CD4-positive, alpha-beta T cell (primary cell): ENCODE measurements around the gene KIAA0319L. TPM values are rescaled to one million over a fixed set of nuclear protein-coding genes. Genes with fewer than 3 reads are reported as not detected.

ENCODE experiments used
- ATAC-seq: fragments of 200-7000 bp; cut with Tn5 transposase; one replicate; pipeline ENCODE4 v1.10.0; 2022; ENCODE audit warnings: mild to moderate bottlenecking; ENCODE audit not compliant: poor library complexity
- CTCF ChIA-PET: fragments of 350-600 bp; sonication (Branson Sonifier 250); formaldehyde crosslinking; loops from one replicate; lab custom pipeline; 2021; ENCODE audit warnings: antibody characterized with exemption, inconsistent platforms; lab: Charles Lee
- POLR2A ChIA-PET: fragments of 350-600 bp; sonication (Branson Sonifier 250); formaldehyde crosslinking; loops from one replicate; lab custom pipeline; 2021; ENCODE audit warnings: antibody characterized with exemption, inconsistent platforms; lab: Charles Lee
- DNase-seq, 14 experiments: peaks; one replicate each; pipeline ENCODE4 v3.0.0-alpha.2; 2013 to 2020; ENCODE audit warnings: mixed read lengths in 2 of 14
- H3K27ac ChIP-seq, 2 donors: one replicate each; pipeline versions ENCODE4 v1.5.1 to v1.7.0; 2013; ENCODE audit warnings: low read length in 2 of 2, low read depth in 1 of 2, mild to moderate bottlenecking in 1 of 2
- H3K27me3 ChIP-seq, 2 experiments: 1 replicate in 1 of 2; 2 replicates in 1 of 2; pipeline versions ENCODE4 v1.6.1 to v1.7.0; 2013; ENCODE audit warnings: low read length in 2 of 2, control low read depth in 1 of 2, mild to moderate bottlenecking in 1 of 2, moderate library complexity in 1 of 2; ENCODE audit not compliant: insufficient read depth in 2 of 2, control insufficient read depth in 1 of 2
- H3K36me3 ChIP-seq: one replicate; pipeline ENCODE4 v1.6.1; 2013; ENCODE audit warnings: low read length, control low read depth; ENCODE audit not compliant: insufficient read depth
- H3K4me1 ChIP-seq: one replicate; pipeline ENCODE4 v1.6.1; 2013; ENCODE audit warnings: low read length, control low read depth; ENCODE audit not compliant: insufficient read depth
- H3K4me3 ChIP-seq: one replicate; pipeline ENCODE4 v1.5.1; 2013; ENCODE audit warnings: mild to moderate bottlenecking, low read length, moderate library complexity
- H3K9me3 ChIP-seq, 2 experiments: 1 replicate in 1 of 2; 2 replicates in 1 of 2; pipeline versions ENCODE4 v1.6.1 to v1.7.0; 2013; ENCODE audit warnings: low read length in 2 of 2, mild to moderate bottlenecking in 2 of 2, control low read depth in 1 of 2, moderate library complexity in 1 of 2; ENCODE audit not compliant: control insufficient read depth in 1 of 2, insufficient read depth in 1 of 2
- H3K27ac Mint-ChIP-seq: one replicate; pipeline ENCODE4 v1.8.0; 2020; ENCODE audit warnings: mixed read lengths
- H3K27me3 Mint-ChIP-seq: one replicate; pipeline ENCODE4 v1.8.0; 2021; ENCODE audit warnings: mixed read lengths
- H3K36me3 Mint-ChIP-seq: one replicate; pipeline ENCODE4 v1.8.0; 2021; ENCODE audit warnings: low read depth, mixed read lengths
- H3K4me1 Mint-ChIP-seq: one replicate; pipeline ENCODE4 v1.8.0; 2021; ENCODE audit warnings: low read depth, mixed read lengths
- H3K4me3 Mint-ChIP-seq: one replicate; pipeline ENCODE4 v1.8.0; 2020; ENCODE audit warnings: mild to moderate bottlenecking, mixed read lengths
- H3K9me3 Mint-ChIP-seq: one replicate; pipeline ENCODE4 v1.8.0; 2020; ENCODE audit warnings: mixed read lengths
- CTCF ChIP-seq: fragments of 200-600 bp; IDR thresholded peaks from one replicate; pipeline ENCODE4 v1.8.0; 2022; ENCODE audit warnings: antibody characterized with exemption, mild to moderate bottlenecking
- intact Hi-C, 2 experiments: fragments of 100-400 bp; cut with DNase I in 1 of 2; cut with micrococcal nuclease in 1 of 2; formaldehyde crosslinking; loops; one replicate each; pipeline versions ENCODE4 v1.15.1 to v1.9.0; 2023 to 2025; cut with DNase I, micrococcal nuclease
- total RNA-seq, 174 experiments: library from RNA in 2 of 174; stranded (reverse) in 2 of 174; gene quantifications; one replicate each; pipeline ENCODE4 v1.2.3 and lab custom pipeline; 2021 to 2026

Gene KIAA0319L
- total RNA-seq, 2 experiments from 2014 or later, result 50.9 to 53.3 TPM

GRCh38 chr1:35532497-35533223 lies 24.5 kb downstream of the KIAA0319L start:
- H3K4me1 Mint-ChIP-seq, result peaks cover 48% of the 10 kb centered on the region
- no peak overlapping the region for H3K27ac Mint-ChIP-seq
- H3K36me3 Mint-ChIP-seq, result peaks cover 62% of the 10 kb centered on the region
- peaks cover 19% of the 10 kb centered on the region for H3K36me3 ChIP-seq
- H3K9me3 Mint-ChIP-seq, result peaks cover 8% of the 10 kb centered on the region
- intact Hi-C loops, result loop anchor here in 1 of 2 experiments (1.0 kb wide), 1 partner anchor 29 kb away; no protein-coding TSS in a partner anchor
- ChIA-PET POLR2A (interaction anchor here (1.8 kb wide), 1 partner anchor 27 kb away, joined by 4 read pairs; no protein-coding TSS in a partner anchor), CTCF (interaction anchor here (1.9 kb wide), 1 partner anchor 9 kb away, joined by 5 read pairs; no protein-coding TSS in a partner anchor)
- peaks cover 0 to 8% of the 10 kb centered on the region in 2 experiments for H3K9me3 ChIP-seq
- ATAC-seq, result no peak
- H3K27me3 ChIP-seq, result no peaks in the 10 kb centered on the region
- DNase-seq, result no peak
- no peaks in the 10 kb centered on the region for H3K27me3 Mint-ChIP-seq
- no peak overlapping the region for H3K27ac ChIP-seq
- no peak overlapping the region for H3K4me3 Mint-ChIP-seq
- no peak overlapping the region for H3K4me3 ChIP-seq
- peaks cover 8% of the 10 kb centered on the region for H3K4me1 ChIP-seq
- no peak for TF ChIP-seq CTCF

GRCh38 chr1:35531368-35531767 lies 25.8 kb downstream of the KIAA0319L start:
- DNase-seq (no peak), ATAC-seq (no peak)
- Histone ChIP-seq H3K27ac (no peak overlapping the region), H3K4me3 (no peak overlapping the region), H3K9me3 (peaks cover 0 to 8% of the 10 kb centered on the region in 2 experiments), H3K27me3 (no peaks in the 10 kb centered on the region), H3K36me3 (peaks cover 19% of the 10 kb centered on the region), H3K4me1 (no peaks in the 10 kb centered on the region)
- Mint-ChIP-seq H3K27ac (no peak overlapping the region), H3K4me3 (no peak overlapping the region), H3K36me3 (peaks cover 66% of the 10 kb centered on the region), H3K9me3 (peaks cover 8% of the 10 kb centered on the region), H3K4me1 (peaks cover 35% of the 10 kb centered on the region), H3K27me3 (no peaks in the 10 kb centered on the region)
- ChIA-PET CTCF (no interaction called here), POLR2A (no interaction called here)
- intact Hi-C loops, result no loop called here
- no peak for TF ChIP-seq CTCF

- Histone ChIP-seq H3K36me3 (peaks cover 19% of the 10 kb centered on the region), H3K4me1 (no peaks in the 10 kb centered on the region), H3K4me3 (no peak overlapping the region), H3K27ac (no peak overlapping the region), H3K27me3 (no peaks in the 10 kb centered on the region), H3K9me3 (peaks cover 0 to 8% of the 10 kb centered on the region in 2 experiments)
- Mint-ChIP-seq H3K27ac (no peak overlapping the region), H3K4me1 (peaks cover 31% of the 10 kb centered on the region), H3K9me3 (peaks cover 8% of the 10 kb centered on the region), H3K36me3 (peaks cover 66% of the 10 kb centered on the region), H3K4me3 (no peak overlapping the region), H3K27me3 (no peaks in the 10 kb centered on the region)
- ChIA-PET CTCF (no interaction called here), POLR2A (no interaction called here)
- intact Hi-C loops, result no loop called here
- ATAC-seq, result no peak
- no peak for TF ChIP-seq CTCF
- DNase-seq, result no peak
Observed at GRCh38 chr1:35530946-35531345, 26.3 kb downstream of the KIAA0319L start.
